Neural cell (in vitro differentiated cells): ENCODE data around the gene CASTOR1.

Source experiments
- CTCF ChIP-seq: fragments of 450-650 bp; IDR thresholded peaks from 2 replicates; pipeline ENCODE4 v1.5.1; 2014; ENCODE audit warnings: antibody characterized with exemption, mild to moderate bottlenecking, moderate library complexity; ENCODE audit not compliant: poor library complexity, severe bottlenecking
- EP300 ChIP-seq: fragments of 450-650 bp; conservative IDR thresholded peaks from 2 replicates; pipeline ENCODE4 v1.6.1; 2014; ENCODE audit warnings: antibody characterized with exemption, mild to moderate bottlenecking, moderate library complexity; ENCODE audit not compliant: poor library complexity, severe bottlenecking
- EZH2 ChIP-seq: fragments of 200-600, 300-800 bp; shearing (Covaris generic), sonication (generic); IDR thresholded peaks from 2 replicates; pipeline ENCODE4 v1.6.1; 2014; ENCODE audit warnings: antibody characterized with exemption, low read length, borderline replicate concordance, mild to moderate bottlenecking; ENCODE audit not compliant: insufficient read depth, poor library complexity, severe bottlenecking
- MXI1 ChIP-seq: fragments of 450-650 bp; conservative IDR thresholded peaks from 2 replicates; pipeline ENCODE4 v1.6.1; 2014; ENCODE audit warnings: antibody characterized with exemption, mild to moderate bottlenecking; ENCODE audit not compliant: poor library complexity, severe bottlenecking
- POLR2AphosphoS5 ChIP-seq: IDR thresholded peaks from 2 replicates; pipeline ENCODE4 v1.6.1; 2012
- REST ChIP-seq: IDR thresholded peaks from 2 replicates; pipeline ENCODE4 v1.6.1; 2012; ENCODE audit warnings: borderline replicate concordance
- TAF1 ChIP-seq: IDR thresholded peaks from 2 replicates; pipeline ENCODE4 v1.6.1; 2012; ENCODE audit warnings: low read depth

GRCh38 chr22:30320021-30320556, 30.8 kb upstream of the CASTOR1 start:
- no peak for TF ChIP-seq REST
- no peak for TF ChIP-seq CTCF
- TF ChIP-seq EZH2, result no peak
- TF ChIP-seq EP300, result no peak
- no peak for TF ChIP-seq POLR2AphosphoS5
- no peak for TF ChIP-seq MXI1
- TF ChIP-seq TAF1, result no peak
